ENCODE measurements around the gene DRD3.

The DRD3 gene

GRCh38 chr3:114213627-114214541 is 35.0 kb upstream of the DRD3 start:
- ChIA-PET POLR2A (no interaction called here), CTCF (interaction anchor here (0.6 kb wide), 1 partner anchor 1606 kb away, joined by 4 read pairs; no protein-coding TSS in a partner anchor)
- peak; percentile 36 for DNase-seq (ENCODE audit: extremely low spot score)

GRCh38 chr3:114213292-114213626 is 34.4 kb upstream of the DRD3 start:
- ChIA-PET CTCF (interaction anchor here (0.6 kb wide), 1 partner anchor 1607 kb away, joined by 4 read pairs; no protein-coding TSS in a partner anchor), POLR2A (no interaction called here)
- DNase-seq (ENCODE audit: extremely low spot score), result no peak
- TF ChIP-seq FOXK2 (IDR thresholded peaks at IDR 0.05), result no peak
- TF ChIP-seq FOXM1 (IDR thresholded peaks at IDR 0.05; ENCODE audit: borderline replicate concordance), result no peak
- no peak for TF ChIP-seq FOXA1 (IDR thresholded peaks at IDR 0.05)
- TF ChIP-seq ELF4 (IDR thresholded peaks at IDR 0.05), result no peak
- no peak for TF ChIP-seq ZNF384 (IDR thresholded peaks at IDR 0.05)
- no peak for TF ChIP-seq TARDBP (IDR thresholded peaks at IDR 0.05)
- no peak for TF ChIP-seq NFRKB (IDR thresholded peaks at IDR 0.05)
- TF ChIP-seq SP1 (IDR thresholded peaks at IDR 0.05), result no peak
- TF ChIP-seq SUZ12 (IDR thresholded peaks at IDR 0.05), result no peak
- no peak for TF ChIP-seq L3MBTL2 (conservative IDR thresholded peaks at IDR 0.05)
- TF ChIP-seq LEF1 (IDR thresholded peaks at IDR 0.05; ENCODE audit: borderline replicate concordance), result no peak
- TF ChIP-seq CTBP1 (IDR thresholded peaks at IDR 0.05; ENCODE audit: borderline replicate concordance), result no peak
- no peak for TF ChIP-seq BHLHE40 (IDR thresholded peaks at IDR 0.05; ENCODE audit: borderline replicate concordance)
- no peak for TF ChIP-seq HDGF (IDR thresholded peaks at IDR 0.05; ENCODE audit: borderline replicate concordance)
- TF ChIP-seq ARNT (IDR thresholded peaks at IDR 0.05), result no peak
- no peak for TF ChIP-seq PKNOX1 (IDR thresholded peaks at IDR 0.05)

More at GRCh38 chr3:114213627-114214541, 35.0 kb upstream of the DRD3 start:
- TF ChIP-seq SUZ12 (IDR thresholded peaks at IDR 0.05), result no peak
- no peak for TF ChIP-seq BHLHE40 (IDR thresholded peaks at IDR 0.05; ENCODE audit: borderline replicate concordance)
- TF ChIP-seq L3MBTL2 (conservative IDR thresholded peaks at IDR 0.05), result no peak
- 0 out of 2 replicates have a peak, but pooled peaks have one; percentile 16 for TF ChIP-seq ZNF384 (IDR thresholded peaks at IDR 0.05)
- no peak for TF ChIP-seq ELF4 (IDR thresholded peaks at IDR 0.05)
- TF ChIP-seq SP1 (IDR thresholded peaks at IDR 0.05), result no peak
- TF ChIP-seq PKNOX1 (IDR thresholded peaks at IDR 0.05), result no peak
- no peak for TF ChIP-seq TARDBP (IDR thresholded peaks at IDR 0.05)

GRCh38 chr3:114212646-114213045 is 33.8 kb upstream of the DRD3 start:
- TF ChIP-seq ARNT (IDR thresholded peaks at IDR 0.05) (no peak), CTBP1 (IDR thresholded peaks at IDR 0.05; ENCODE audit: borderline replicate concordance) (no peak), SUZ12 (IDR thresholded peaks at IDR 0.05) (no peak), ZNF384 (IDR thresholded peaks at IDR 0.05) (no peak), ELF4 (IDR thresholded peaks at IDR 0.05) (no peak), FOXK2 (IDR thresholded peaks at IDR 0.05) (no peak), BHLHE40 (IDR thresholded peaks at IDR 0.05; ENCODE audit: borderline replicate concordance) (no peak), L3MBTL2 (conservative IDR thresholded peaks at IDR 0.05) (no peak), NFRKB (IDR thresholded peaks at IDR 0.05) (no peak), FOXM1 (IDR thresholded peaks at IDR 0.05; ENCODE audit: borderline replicate concordance) (no peak), HDGF (IDR thresholded peaks at IDR 0.05; ENCODE audit: borderline replicate concordance) (no peak), FOXA1 (IDR thresholded peaks at IDR 0.05) (no peak)
- no peak for DNase-seq (ENCODE audit: extremely low spot score)
- ChIA-PET CTCF (no interaction called here), POLR2A (no interaction called here)

- ChIA-PET POLR2A (no interaction called here), CTCF (no interaction called here)
- TF ChIP-seq PKNOX1 (IDR thresholded peaks at IDR 0.05), result 0 out of 2 replicates have a peak, but pooled peaks have one; percentile 20
- no peak for TF ChIP-seq FOXK2 (IDR thresholded peaks at IDR 0.05)
- no peak for DNase-seq (ENCODE audit: extremely low spot score)
These were observed 28.9 kb upstream of the DRD3 start for GRCh38 chr3:114207768-114208167.

- POLR2A ChIA-PET, result no interaction called here
- no peak for DNase-seq (ENCODE audit: extremely low spot score)
- CTCF ChIA-PET, result no interaction called here
- TF ChIP-seq TARDBP (IDR thresholded peaks at IDR 0.05) (no peak), FOXM1 (IDR thresholded peaks at IDR 0.05; ENCODE audit: borderline replicate concordance) (no peak), ARNT (IDR thresholded peaks at IDR 0.05) (no peak), ELF4 (IDR thresholded peaks at IDR 0.05) (no peak), SUZ12 (IDR thresholded peaks at IDR 0.05) (no peak), FOXA1 (IDR thresholded peaks at IDR 0.05) (no peak), BHLHE40 (IDR thresholded peaks at IDR 0.05; ENCODE audit: borderline replicate concordance) (no peak), ZNF384 (IDR thresholded peaks at IDR 0.05) (no peak), L3MBTL2 (conservative IDR thresholded peaks at IDR 0.05) (no peak), LEF1 (IDR thresholded peaks at IDR 0.05; ENCODE audit: borderline replicate concordance) (no peak), NFRKB (IDR thresholded peaks at IDR 0.05) (no peak), HDGF (IDR thresholded peaks at IDR 0.05; ENCODE audit: borderline replicate concordance) (no peak), PKNOX1 (IDR thresholded peaks at IDR 0.05) (no peak), SP1 (IDR thresholded peaks at IDR 0.05) (no peak), FOXK2 (IDR thresholded peaks at IDR 0.05) (no peak), CTBP1 (IDR thresholded peaks at IDR 0.05; ENCODE audit: borderline replicate concordance) (no peak)
These were observed 27.5 kb upstream of the DRD3 start for GRCh38 chr3:114206342-114206741.

Measured in HEK293T (cell line).